Cardiac muscle cell (in vitro differentiated cells and primary cell): ENCODE data around the gene LRRN3. TPM values are rescaled to one million over a fixed set of nuclear protein-coding genes. Genes with fewer than 3 reads are reported as not detected.
A peak's percentile ranks its signal among the peaks of the same experiment; 100 is the strongest.

ENCODE experiments used
- DNase-seq, 2 donors: peaks; one replicate each; pipeline versions ENCODE4 v3.0.0 to v3.0.0-alpha.2; 2010 to 2017; ENCODE audit warnings: low read depth in 1 of 2, low spot score in 1 of 2
- H3K27ac ChIP-seq: fragments of 200-600 bp; sonication (generic); 2 replicates; pipeline ENCODE4 v1.5.1; 2016
- H3K27me3 ChIP-seq: fragments of 200-600 bp; sonication (generic); 2 replicates; pipeline ENCODE4 v1.6.0; 2016; ENCODE audit warnings: control low read depth
- H3K36me3 ChIP-seq: fragments of 200-600 bp; sonication (generic); 2 replicates; pipeline ENCODE4 v1.5.1; 2016; ENCODE audit warnings: control low read depth
- H3K4me1 ChIP-seq: fragments of 200-600 bp; sonication (generic); 2 replicates; pipeline ENCODE4 v1.8.1; 2017; ENCODE audit warnings: low read depth, mild to moderate bottlenecking, mixed run types
- H3K4me3 ChIP-seq: fragments of 200-600 bp; sonication (generic); 2 replicates; pipeline ENCODE4 v1.5.1; 2016; ENCODE audit warnings: mild to moderate bottlenecking
- H3K9me3 ChIP-seq: fragments of 200-600 bp; sonication (generic); 2 replicates; pipeline ENCODE4 v1.5.1; 2017; ENCODE audit warnings: low read depth, mild to moderate bottlenecking, control low read depth
- CTCF ChIP-seq: IDR thresholded peaks from 2 replicates; pipeline ENCODE4 v1.5.1; 2012; ENCODE audit warnings: low read depth, mild to moderate bottlenecking, low read length
- polyA plus RNA-seq: library from polyadenylated mRNA; unstranded; fragments of >200 nt; fragmentation: Nextera tagmentation; extraction: Ambion mirVana; gene quantifications from 2 replicates; pipeline ENCODE4 v1.2.1, GENCODE V29; 2016
- total RNA-seq: library from RNA; depleted of rRNA; stranded (reverse); fragments of >200 nt; gene quantifications from 2 replicates; pipeline ENCODE4 v1.2.3, GENCODE V29; 2016

LRRN3 gene
- total and polyA plus RNA-seq, 2 experiments from 2014 or later = 43.7 to 84.6 TPM

GRCh38 chr7:111113263-111114017, 22.5 kb downstream of the LRRN3 start:
- H3K4me1 ChIP-seq = no peaks in the 10 kb centered on the region
- H3K36me3 ChIP-seq = peaks cover 3% of the 10 kb centered on the region
- no peak overlapping the region for H3K4me3 ChIP-seq
- no peak for TF ChIP-seq CTCF
- peak in 1 of 2 donors; percentile 70 for DNase-seq
- H3K27me3 ChIP-seq = no peaks in the 10 kb centered on the region
- no peak overlapping the region for H3K27ac ChIP-seq
- no peaks in the 10 kb centered on the region for H3K9me3 ChIP-seq

GRCh38 chr7:111115966-111116365, 25.0 kb downstream of the LRRN3 start:
- no peak for TF ChIP-seq CTCF
- Histone ChIP-seq H3K27me3 (no peaks in the 10 kb centered on the region), H3K4me1 (no peaks in the 10 kb centered on the region), H3K9me3 (no peaks in the 10 kb centered on the region), H3K27ac (no peak overlapping the region), H3K36me3 (no peaks in the 10 kb centered on the region), H3K4me3 (no peak overlapping the region)
- DNase-seq = no peak

- Histone ChIP-seq H3K4me3 (no peak overlapping the region), H3K4me1 (no peaks in the 10 kb centered on the region), H3K36me3 (peaks cover 8% of the 10 kb centered on the region), H3K27me3 (no peaks in the 10 kb centered on the region), H3K27ac (no peak overlapping the region), H3K9me3 (no peaks in the 10 kb centered on the region)
- TF ChIP-seq CTCF = no peak
- peak; percentile 54 to 62 for DNase-seq
Measured at GRCh38 chr7:111126987-111127386, 36.1 kb downstream of the LRRN3 start.

GRCh38 chr7:111129435-111129834, 38.5 kb downstream of the LRRN3 start:
- Histone ChIP-seq H3K4me3 (no peak overlapping the region), H3K27ac (no peak overlapping the region), H3K36me3 (peaks cover 4% of the 10 kb centered on the region), H3K27me3 (no peaks in the 10 kb centered on the region), H3K4me1 (no peaks in the 10 kb centered on the region), H3K9me3 (no peaks in the 10 kb centered on the region)
- no peak for DNase-seq
- TF ChIP-seq CTCF = no peak

GRCh38 chr7:111132833-111133232, 41.9 kb downstream of the LRRN3 start:
- no peak overlapping the region for H3K4me3 ChIP-seq
- DNase-seq = no peak
- H3K27me3 ChIP-seq = no peaks in the 10 kb centered on the region
- H3K9me3 ChIP-seq = no peaks in the 10 kb centered on the region
- H3K27ac ChIP-seq = no peak overlapping the region
- no peaks in the 10 kb centered on the region for H3K36me3 ChIP-seq
- no peaks in the 10 kb centered on the region for H3K4me1 ChIP-seq
- no peak for TF ChIP-seq CTCF
